B cell (primary cell): ENCODE measurements around the gene SSR2. TPM values are rescaled to one million over a fixed set of nuclear protein-coding genes. Genes with fewer than 3 reads are reported as not detected.
"Not testable (repeated sequence)": the region's sequence is repeated elsewhere in the genome, so short reads cannot be mapped to it uniquely, and the experiment has no call there.

Source experiments
- ATAC-seq: fragments of 200-7000 bp; cut with Tn5 transposase; one replicate; pipeline ENCODE4 v1.10.0; 2021; ENCODE audit warnings: low read depth, mild to moderate bottlenecking, moderate number of reproducible peaks, moderate library complexity
- CTCF ChIA-PET: fragments of 350-600 bp; sonication (Branson Sonifier 250); formaldehyde crosslinking; loops from one replicate; lab custom pipeline; 2021; ENCODE audit warnings: antibody characterized with exemption, inconsistent platforms; lab: Charles Lee
- POLR2A ChIA-PET: fragments of 350-600 bp; sonication (Branson Sonifier 250); formaldehyde crosslinking; loops from one replicate; lab custom pipeline; 2021; ENCODE audit warnings: antibody characterized with exemption; lab: Charles Lee
- DNase-seq: peaks from one replicate; pipeline ENCODE4 v3.0.0; 2013
- H2AFZ ChIP-seq: 2 replicates; pipeline ENCODE4 v1.6.1; 2012; ENCODE audit warnings: mild to moderate bottlenecking, low read depth, low read length; ENCODE audit not compliant: insufficient read depth, poor library complexity, severe bottlenecking
- H3K27ac ChIP-seq, 2 donors: 1 replicate in 1 of 2; 2 replicates in 1 of 2; pipeline ENCODE4 v1.5.1; 2012 to 2013; ENCODE audit warnings: low read length in 2 of 2, mild to moderate bottlenecking in 2 of 2, moderate library complexity in 1 of 2
- H3K27me3 ChIP-seq, 4 experiments: fragments of 200-600 bp in 1 of 4; sonication (generic) in 1 of 4; replicated peaks in 1 of 4; 1 replicate in 2 of 4; 2 replicates in 2 of 4; pipeline versions ENCODE4 v1.6.1 to v1.7.0; 2013 to 2016; ENCODE audit warnings: low read length in 3 of 4, mild to moderate bottlenecking in 2 of 4, mixed read lengths in 1 of 4, moderate library complexity in 1 of 4; ENCODE audit not compliant: insufficient read depth in 4 of 4, control insufficient read depth in 3 of 4; ENCODE audit errors: control extremely low read depth in 1 of 4
- H3K36me3 ChIP-seq, 2 experiments: replicated peaks in 1 of 2; 1 replicate in 1 of 2; 2 replicates in 1 of 2; pipeline versions ENCODE4 v1.6.1 to v1.7.1; 2013; ENCODE audit warnings: low read length in 1 of 2; ENCODE audit not compliant: insufficient read depth in 2 of 2, control insufficient read depth in 1 of 2; ENCODE audit errors: control extremely low read depth in 1 of 2, extremely low read depth in 1 of 2
- H3K4me1 ChIP-seq, 2 donors: fragments of 200-600 bp in 1 of 2; sonication (generic) in 1 of 2; 1 replicate in 1 of 2; 2 replicates in 1 of 2; pipeline versions ENCODE4 v1.5.1 to v1.6.1; 2013 to 2017; ENCODE audit warnings: low read length in 2 of 2; ENCODE audit not compliant: control insufficient read depth in 2 of 2, insufficient read depth in 2 of 2
- H3K4me2 ChIP-seq: replicated peaks from 2 replicates; pipeline ENCODE3; 2012; ENCODE audit warnings: mild to moderate bottlenecking, low read depth, low read length; ENCODE audit not compliant: poor library complexity, severe bottlenecking
- H3K4me3 ChIP-seq, 5 experiments: fragments of 200-600 bp in 1 of 5; sonication (generic) in 1 of 5; 1 replicate in 3 of 5; 2 replicates in 2 of 5; pipeline versions ENCODE4 v1.5.1 to v1.7.0; 2011 to 2016; ENCODE audit warnings: low read length in 4 of 5, mild to moderate bottlenecking in 4 of 5, low read depth in 2 of 5, control low read depth in 1 of 5, moderate library complexity in 1 of 5; ENCODE audit not compliant: insufficient read depth in 1 of 5; ENCODE audit errors: control extremely low read depth in 1 of 5, extremely low read depth in 1 of 5
- H3K79me2 ChIP-seq: fragments of 200-600 bp; sonication (generic); one replicate; pipeline ENCODE4 v1.6.0; 2016; ENCODE audit warnings: low read length; ENCODE audit not compliant: control insufficient read depth, insufficient read depth
- H3K9ac ChIP-seq: fragments of 200-600 bp; sonication (generic); 2 replicates; pipeline ENCODE4 v1.6.1; 2017; ENCODE audit warnings: mild to moderate bottlenecking, low read length, moderate library complexity
- H3K9me3 ChIP-seq, 3 donors: one replicate each; pipeline versions ENCODE4 v1.6.1 to v1.7.1; 2013; ENCODE audit warnings: low read length in 2 of 3; ENCODE audit not compliant: control insufficient read depth in 2 of 3, insufficient read depth in 1 of 3; ENCODE audit errors: control extremely low read depth in 1 of 3
- H4K20me1 ChIP-seq: 2 replicates; pipeline ENCODE4 v1.6.0; 2012; ENCODE audit warnings: mild to moderate bottlenecking, low read length; ENCODE audit not compliant: insufficient read depth, control insufficient read depth, poor library complexity, severe bottlenecking
- H3K27ac Mint-ChIP-seq: one replicate; pipeline ENCODE4 v1.8.0; 2021; ENCODE audit warnings: mixed read lengths
- H3K27me3 Mint-ChIP-seq: one replicate; pipeline ENCODE4 v1.8.0; 2021; ENCODE audit warnings: mixed read lengths
- H3K4me1 Mint-ChIP-seq: one replicate; pipeline ENCODE4 v1.8.0; 2021; ENCODE audit warnings: mixed read lengths
- H3K4me3 Mint-ChIP-seq: one replicate; pipeline ENCODE4 v1.8.0; 2021; ENCODE audit warnings: mixed read lengths
- H3K9me3 Mint-ChIP-seq: one replicate; pipeline ENCODE4 v1.8.0; 2022; ENCODE audit warnings: mixed read lengths; ENCODE audit not compliant: insufficient read depth
- CTCF ChIP-seq: fragments of 200-600 bp; IDR thresholded peaks from one replicate; pipeline ENCODE4 v1.8.0; 2022; ENCODE audit warnings: antibody characterized with exemption, mild to moderate bottlenecking
- EZH2 ChIP-seq: IDR thresholded peaks from 2 replicates; pipeline ENCODE4 v1.6.1; 2012; ENCODE audit warnings: borderline replicate concordance, low read depth, mild to moderate bottlenecking, moderate library complexity, low read length; ENCODE audit not compliant: insufficient read depth, poor library complexity, severe bottlenecking
- WGBS: methylation state at CpG from one replicate; pipeline ENCODE4 v1.1.5; 2013; ENCODE audit warnings: missing lambda C conversion rate; ENCODE audit not compliant: insufficient coverage; 5-methylcytosine and 5-hydroxymethylcytosine counted together
- intact Hi-C: fragments of 100-400 bp; cut with micrococcal nuclease; formaldehyde crosslinking; loops from one replicate; pipeline ENCODE4 v1.10.0; 2022
- polyA plus RNA-seq: library from polyadenylated mRNA; depleted of rRNA; stranded (reverse); fragments of >200 nt; gene quantifications from 2 replicates; pipeline ENCODE4 v1.2.3, GENCODE V29; 2012
- total RNA-seq, 2 donors: library from RNA; stranded (reverse); fragments of 120-200 nt in 1 of 2; gene quantifications; 1 replicate in 1 of 2; 2 replicates in 1 of 2; pipeline versions ENCODE4 v1.2.3 to v1.2.4, GENCODE V29; 2013 to 2022

The SSR2 gene
- total and polyA plus RNA-seq, 2 donors (not counting 1 experiment from before 2014, with no cell fraction given) = 160 to 359 TPM

- H3K9me3 ChIP-seq = no peaks in the 10 kb centered on the region
- H3K9ac ChIP-seq = no peak overlapping the region
- POLR2A ChIA-PET = no interaction called here
- Mint-ChIP-seq H3K4me3 (no peak overlapping the region), H3K27me3 (no peaks in the 10 kb centered on the region), H3K27ac (no peak overlapping the region), H3K9me3 (no peaks in the 10 kb centered on the region), H3K4me1 (no peaks in the 10 kb centered on the region)
- intact Hi-C loops = no loop called here
- no peaks in the 10 kb centered on the region for H3K27me3 ChIP-seq
- CTCF ChIA-PET = no interaction called here
- no peak overlapping the region for H3K4me2 ChIP-seq
- no peak for DNase-seq
- H3K4me1 ChIP-seq = no peaks in the 10 kb centered on the region
- TF ChIP-seq CTCF = no peak
- no peak for TF ChIP-seq EZH2
- no peak for ATAC-seq
- H3K79me2 ChIP-seq = no peaks in the 10 kb centered on the region
- no peak overlapping the region for H3K27ac ChIP-seq
- WGBS = 100% methylated on average over 3 of the region's 3 CpGs
- peaks cover 1 to 28% of the 10 kb centered on the region in 2 experiments for H3K36me3 ChIP-seq
- no peak overlapping the region for H3K4me3 ChIP-seq
- no peaks in the 10 kb centered on the region for H4K20me1 ChIP-seq
- H2AFZ ChIP-seq = no peak overlapping the region
Observed at GRCh38 chr1:156042828-156043227, 22.1 kb upstream of the SSR2 start.

- H2AFZ ChIP-seq, H3K4me1 Mint-ChIP-seq, H3K79me2 ChIP-seq, H3K9ac ChIP-seq, H3K4me3 Mint-ChIP-seq, intact Hi-C loops, DNase-seq, H3K27me3 Mint-ChIP-seq, H3K9me3 ChIP-seq, H3K9me3 Mint-ChIP-seq, H3K4me1 ChIP-seq, H3K27me3 ChIP-seq, H3K36me3 ChIP-seq, POLR2A ChIA-PET, H3K4me2 ChIP-seq, CTCF ChIA-PET, H4K20me1 ChIP-seq, H3K27ac Mint-ChIP-seq, ATAC-seq, H3K4me3 ChIP-seq, H3K27ac ChIP-seq: not testable (repeated sequence)
- whole genome bisulfite sequencing = 100% methylated on average over 1 of the region's 4 CpGs
Observed at GRCh38 chr1:156034991-156035390, 14.2 kb upstream of the SSR2 start.
